ENCODE results near the gene QRICH1.
A peak's percentile ranks its signal among the peaks of the same experiment; 100 is the strongest.

Gene QRICH1

DNA sequence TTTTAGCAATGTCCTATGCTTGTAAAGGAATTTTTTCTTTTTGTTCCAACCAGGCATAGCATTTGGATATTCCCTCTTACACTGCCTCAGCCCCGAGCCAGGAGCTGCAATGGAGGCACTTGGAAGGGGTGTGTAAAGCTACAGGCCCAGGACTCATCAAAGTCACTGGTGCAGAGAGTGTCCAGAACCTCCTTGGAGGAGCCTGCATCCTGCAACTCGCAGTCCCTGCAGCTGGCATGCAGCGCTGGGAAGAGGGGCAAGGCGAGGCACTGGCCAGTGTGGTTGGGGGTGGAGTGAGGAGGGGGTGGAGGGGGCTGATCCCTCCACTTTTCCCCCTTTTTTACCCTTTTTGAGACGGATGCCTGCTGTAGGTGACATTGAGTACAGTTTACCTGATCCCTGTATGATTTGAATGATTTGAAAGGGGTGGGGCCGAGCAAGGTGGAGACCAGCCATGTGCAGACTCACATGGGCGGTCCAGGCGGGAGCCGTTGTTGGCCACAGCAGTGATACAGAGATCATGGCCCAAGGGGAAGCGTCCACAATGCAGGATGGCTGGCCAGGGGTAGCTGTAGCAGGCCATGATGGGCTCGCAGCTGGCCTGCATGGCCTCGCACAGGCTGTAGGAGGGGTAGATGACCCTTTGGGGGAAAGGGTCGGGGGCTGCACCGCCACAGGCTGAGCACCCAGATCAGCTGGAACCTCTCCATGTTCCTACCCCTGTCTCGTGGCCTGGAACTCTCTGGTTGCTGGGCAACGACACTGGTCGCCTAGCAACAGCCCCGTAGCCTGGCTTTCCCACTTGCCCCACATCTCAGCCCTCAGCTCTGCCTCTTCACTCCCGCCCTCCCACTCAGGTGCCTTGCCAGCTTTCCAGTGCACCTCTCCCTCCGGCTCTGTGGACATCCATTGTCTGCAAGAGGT, 95.9 kb downstream of the QRICH1 start:
- peak; percentile 32 for DNase-seq

DNA sequence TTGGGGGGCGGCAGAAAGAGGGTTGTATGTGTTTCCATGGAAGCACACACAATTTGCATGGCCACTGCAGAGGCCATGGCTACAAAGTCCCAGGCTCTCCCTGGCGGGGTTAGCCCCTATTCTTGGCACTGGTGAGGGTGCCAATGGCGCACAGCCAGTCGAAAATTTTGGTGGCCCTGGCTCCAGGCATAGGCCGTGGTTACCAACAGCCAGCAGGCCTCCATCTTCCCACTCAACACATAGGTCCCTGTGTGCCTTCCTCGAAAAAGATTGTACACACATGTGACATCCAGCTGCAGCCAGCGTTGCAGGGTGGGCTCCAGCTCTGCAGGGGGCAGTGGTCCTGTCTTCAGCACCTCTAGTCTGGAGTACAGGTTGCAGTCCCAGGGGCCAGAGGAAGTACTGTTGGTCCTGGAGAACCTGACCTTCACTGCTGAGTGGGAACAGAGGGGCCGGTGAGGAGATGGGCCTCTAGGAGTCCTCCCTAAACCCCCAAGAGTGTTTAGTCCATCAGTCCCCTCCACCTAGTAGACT, 96.7 kb downstream of the QRICH1 start:
- DNase-seq: no peak

DNA sequence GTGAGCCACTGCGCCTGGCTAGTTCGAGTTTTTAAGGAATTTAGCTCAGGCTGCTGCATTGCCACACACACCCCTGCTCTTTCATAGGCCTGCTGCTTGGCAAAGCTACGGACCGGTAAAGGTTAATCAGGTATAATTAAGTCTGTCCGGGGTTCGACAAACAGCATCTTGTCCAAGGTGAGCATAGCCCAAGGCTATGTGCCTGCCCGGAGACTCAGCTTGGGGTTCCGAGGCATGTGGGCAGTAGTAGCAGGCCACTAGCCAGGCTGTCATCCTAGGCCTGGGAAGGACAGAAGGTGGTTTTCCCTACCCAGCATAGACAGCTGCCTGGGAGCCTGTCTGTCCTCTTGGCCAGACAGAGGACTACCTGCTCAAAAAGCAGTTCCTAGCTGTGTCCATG, 97.2 kb downstream of the QRICH1 start:
- DNase-seq: no peak

DNA sequence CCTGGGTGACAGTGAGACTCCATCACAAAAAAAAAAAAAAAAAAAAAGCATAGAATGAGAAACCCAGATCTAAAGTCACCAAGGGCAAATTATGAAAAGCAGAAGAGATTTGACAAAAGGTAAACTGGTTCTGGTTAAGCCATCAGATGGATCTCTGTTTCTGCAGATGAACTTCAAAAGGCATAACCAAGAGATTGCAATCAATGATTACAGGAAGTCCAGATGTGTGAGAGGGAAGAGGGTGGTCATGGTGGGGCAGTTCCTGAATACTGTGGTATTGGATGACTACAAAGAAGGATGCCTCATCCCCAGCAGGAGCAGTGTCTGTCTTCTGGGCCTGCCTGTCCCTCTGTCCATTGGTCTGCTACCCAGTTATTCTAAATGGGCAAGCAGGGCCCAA, 100.0 kb downstream of the QRICH1 start:
- no peak for DNase-seq

DNA sequence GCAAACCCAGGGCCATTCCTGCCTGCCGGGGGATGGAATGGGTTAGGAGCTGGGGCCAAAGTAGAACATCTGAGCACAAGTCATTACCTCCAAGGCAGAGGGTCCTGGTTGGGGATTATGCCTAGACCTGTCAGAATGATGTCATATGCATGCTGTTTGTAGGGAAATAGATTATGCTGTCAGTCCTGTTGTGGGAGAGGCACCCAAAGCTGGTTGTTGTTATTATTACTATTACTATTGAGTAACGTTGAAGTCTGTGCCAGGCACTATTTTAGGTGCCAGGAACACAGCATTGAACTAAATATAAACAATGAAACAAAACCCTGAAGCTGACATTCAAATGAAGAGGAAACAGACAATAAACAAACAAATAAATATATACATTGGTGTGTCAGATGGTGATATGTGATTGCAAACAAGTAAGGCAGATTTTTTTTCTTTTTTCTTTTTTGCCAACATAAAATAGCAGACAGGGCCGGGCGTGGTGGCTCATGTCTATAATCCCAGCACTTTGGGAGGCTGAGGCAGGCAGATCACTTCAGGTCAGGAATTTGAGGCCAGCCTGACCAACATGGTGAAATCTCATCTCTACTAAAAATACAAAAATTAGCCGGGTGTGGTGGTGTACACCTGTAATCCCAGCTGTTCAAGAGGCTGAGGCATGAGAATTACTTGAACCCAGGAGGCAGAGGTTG, 101.9 kb downstream of the QRICH1 start:
- DNase-seq: no peak

DNA sequence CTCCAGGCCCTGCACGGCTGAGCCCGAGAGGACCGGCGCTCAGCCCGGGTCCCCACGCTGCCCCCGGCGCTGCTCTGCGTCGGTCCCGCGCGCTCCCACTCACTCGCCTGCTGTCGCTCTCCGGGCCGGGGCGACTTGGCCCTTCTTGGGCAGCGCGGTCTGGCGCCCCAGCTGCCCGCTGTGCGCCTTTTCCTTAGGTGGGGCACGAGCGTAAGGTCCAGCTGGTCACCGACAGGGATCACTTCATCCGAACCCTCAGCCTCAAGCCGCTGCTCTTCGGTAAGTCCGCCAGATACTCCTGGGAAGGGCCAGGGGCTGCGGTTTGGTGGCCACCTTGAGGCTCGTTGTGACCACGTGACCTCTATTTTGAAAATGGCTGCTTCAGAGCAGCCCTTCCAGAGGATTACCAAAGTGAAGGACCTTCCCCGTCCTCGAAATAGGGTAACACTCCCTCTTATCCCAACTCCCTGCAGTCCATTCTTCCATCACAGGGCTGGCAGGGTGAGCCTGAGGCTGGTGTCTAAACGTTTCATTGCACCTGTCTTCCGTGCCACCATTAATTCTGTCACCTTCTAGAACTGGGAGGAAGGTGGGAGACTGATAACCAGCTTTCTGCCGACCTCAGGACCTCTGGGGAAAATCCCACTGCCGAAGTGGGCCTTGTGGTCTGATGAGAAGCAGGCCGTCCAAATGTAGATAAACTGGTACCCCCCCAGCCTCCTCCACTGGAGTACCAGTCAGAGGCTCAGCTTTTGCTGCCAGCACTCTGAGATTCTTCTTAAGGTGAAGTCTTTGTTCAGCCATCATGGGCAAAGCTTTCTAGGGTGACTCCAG, 103.0 kb downstream of the QRICH1 start:
- DNase-seq: peak; percentile 57

DNA sequence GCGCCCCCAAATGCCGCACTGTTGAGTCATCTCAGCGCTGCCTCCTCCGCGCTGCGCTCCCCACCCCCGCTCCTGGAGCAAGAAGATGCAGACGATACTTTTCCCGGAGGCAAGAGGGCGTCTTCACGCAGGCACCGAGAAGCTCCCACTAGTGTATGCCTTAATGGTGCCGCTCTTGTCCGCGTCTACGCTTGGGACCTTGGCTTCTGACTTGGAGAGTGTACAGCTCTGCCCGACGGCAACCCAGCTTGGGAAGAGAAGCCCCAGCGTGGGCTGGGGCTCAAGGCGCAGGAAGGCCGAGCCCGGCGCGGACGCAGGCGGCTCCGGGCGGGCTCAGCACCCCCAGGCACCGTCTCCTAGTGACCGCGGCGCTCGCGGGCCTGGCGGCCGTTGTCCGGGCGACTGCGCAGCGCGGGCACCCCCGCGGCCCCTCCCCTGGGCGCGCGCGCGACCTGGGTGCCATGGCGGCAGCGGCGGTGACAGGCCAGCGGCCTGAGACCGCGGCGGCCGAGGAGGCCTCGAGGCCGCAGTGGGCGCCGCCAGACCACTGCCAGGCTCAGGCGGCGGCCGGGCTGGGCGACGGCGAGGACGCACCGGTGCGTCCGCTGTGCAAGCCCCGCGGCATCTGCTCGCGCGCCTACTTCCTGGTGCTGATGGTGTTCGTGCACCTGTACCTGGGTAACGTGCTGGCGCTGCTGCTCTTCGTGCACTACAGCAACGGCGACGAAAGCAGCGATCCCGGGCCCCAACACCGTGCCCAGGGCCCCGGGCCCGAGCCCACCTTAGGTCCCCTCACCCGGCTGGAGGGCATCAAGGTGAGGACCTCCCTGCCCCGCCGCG, 103.9 kb downstream of the QRICH1 start, which contains the start of gene P4HTM:
Gene P4HTM (plus strand): TSS at position 446 of the 840 bp plus-strand sequence. CDS start 16 bp downstream, at position 462.
- peak; percentile 84 for DNase-seq

DNA sequence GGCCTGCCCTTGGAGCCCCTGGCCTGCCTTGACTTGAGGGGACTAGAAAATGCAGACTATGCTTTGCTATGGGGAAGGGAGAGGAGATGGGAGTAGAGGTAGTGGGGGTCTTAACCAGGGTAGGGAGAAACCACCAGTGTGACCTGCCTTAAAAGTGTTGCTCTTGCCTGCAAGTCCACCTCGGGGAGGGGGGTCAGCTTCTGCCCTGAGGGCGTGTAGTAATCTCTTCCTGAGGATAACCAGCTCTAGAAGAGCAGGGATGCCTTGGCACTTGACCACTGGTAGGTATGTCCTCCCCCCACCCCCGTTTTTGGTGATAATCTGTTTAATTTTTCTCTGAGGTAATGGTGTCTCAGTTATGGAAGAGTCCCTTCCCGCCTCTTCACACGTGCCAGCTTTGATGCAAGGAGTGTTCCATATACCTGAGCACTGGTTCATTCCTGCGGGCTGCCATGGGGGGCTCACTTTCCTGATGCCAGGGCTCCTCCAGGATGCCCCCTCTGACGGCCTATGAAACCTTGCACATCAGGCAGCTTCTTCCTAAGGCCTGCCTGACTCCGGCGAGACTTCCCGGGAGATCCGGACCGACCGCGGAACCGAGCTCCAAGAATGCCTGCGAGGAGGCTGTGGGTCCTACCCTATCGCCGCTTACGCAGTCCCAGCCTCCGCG, 104.6 kb downstream of the QRICH1 start:
- DNase-seq: peak; percentile 50

DNA sequence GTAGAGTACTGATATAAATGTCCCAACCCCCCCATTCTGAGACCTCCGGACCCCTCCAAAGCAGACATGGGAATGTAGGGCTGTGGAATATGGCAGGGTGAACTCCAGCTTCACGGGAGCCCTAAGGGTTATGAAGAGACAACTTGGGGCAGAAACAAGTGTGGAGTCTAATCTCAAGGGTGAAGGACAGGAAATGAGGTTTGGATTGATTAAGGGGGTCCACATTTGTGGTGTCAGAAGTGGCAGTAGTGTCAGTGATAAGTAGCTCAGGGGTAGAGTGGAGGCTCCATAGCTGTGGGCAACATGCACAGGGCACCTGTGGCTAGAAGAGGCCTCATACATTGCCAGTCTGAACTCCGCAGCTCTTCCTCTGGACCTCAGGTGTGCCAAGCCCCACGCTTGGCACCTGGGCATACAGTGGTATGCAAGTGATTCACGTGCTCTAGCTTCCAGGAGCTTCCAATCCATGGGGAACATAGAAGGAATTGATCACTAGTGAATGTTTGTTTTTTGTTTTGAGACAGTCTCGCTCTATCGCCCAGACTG, 108.0 kb downstream of the QRICH1 start:
- DNase-seq: no peak

DNA sequence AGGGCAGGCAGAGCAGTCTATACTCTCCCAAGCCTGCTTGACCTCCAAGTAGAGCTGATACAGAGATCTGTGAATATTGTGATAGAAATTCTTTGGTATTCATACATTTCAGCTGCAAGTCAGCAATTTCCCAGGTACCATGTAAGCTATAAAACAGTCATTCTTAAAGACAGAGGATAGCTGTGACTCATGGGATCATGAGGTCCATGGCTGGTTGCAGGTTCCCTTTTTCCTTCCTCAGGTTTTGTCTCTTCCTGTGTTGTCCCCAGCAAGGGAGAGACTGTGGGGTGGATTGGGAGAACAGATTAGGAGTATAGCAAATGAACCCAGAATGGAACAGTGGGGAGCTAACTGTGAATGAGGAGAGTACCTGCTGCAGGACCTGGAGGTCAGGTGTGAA, 109.2 kb downstream of the QRICH1 start:
- no peak for DNase-seq

DNA sequence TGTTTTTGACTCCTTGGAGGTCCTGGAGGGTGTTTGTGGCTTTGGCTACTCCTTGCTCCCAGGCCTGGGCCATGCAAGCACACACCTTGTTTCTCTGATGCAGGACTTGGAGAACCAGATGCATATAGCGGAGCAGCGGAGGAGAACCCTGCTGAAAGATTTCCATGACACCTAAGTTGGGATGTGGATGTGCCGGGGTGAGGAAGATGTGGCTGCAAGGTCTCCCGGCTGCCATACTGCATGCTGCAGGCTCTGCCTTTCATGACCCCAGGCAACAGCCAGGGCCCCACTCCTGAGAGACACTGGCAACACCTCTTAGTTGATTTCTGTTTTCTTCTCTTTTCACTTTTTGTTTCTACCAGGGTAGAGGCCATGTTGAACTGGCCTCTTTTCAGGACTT, 110.8 kb downstream of the QRICH1 start:
- no peak for DNase-seq

DNA sequence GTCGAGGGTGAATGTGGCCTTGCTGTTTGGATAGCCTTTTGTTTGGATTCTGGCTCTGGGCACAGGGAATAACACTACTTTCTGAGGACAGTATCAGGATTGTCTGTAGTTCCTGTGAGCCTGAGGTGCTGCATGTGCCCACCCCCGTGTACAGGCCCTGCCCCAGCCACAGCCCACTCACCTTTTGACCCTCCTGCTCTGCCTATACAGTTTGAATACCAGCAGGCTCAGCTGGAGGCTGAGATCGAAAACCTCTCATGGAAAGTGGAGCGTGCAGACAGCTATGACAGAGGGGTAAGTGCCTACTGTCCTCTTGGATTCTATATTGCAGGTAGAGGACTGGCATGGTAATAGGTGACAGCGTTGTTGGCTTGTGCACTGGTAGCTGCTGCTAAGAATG, 111.2 kb downstream of the QRICH1 start:
- no peak for DNase-seq

DNA sequence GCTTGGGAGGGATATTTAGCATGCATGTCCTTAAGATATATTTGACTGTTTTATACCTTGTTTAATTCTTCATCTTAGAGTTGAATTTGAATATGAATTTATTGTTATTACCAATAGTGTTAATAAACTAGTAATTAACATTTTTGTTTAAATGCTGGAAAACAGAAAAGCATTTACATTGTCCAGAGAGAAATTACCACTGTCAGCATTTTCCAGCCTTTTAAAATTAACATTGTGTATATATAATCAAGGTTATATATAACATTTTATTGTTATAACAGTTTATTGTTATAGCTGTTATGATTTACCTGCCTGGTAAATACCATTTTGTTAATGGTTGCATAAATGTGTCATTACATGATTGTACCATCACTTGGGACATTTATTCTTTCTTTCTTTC, 111.9 kb downstream of the QRICH1 start:
- no peak for DNase-seq

DNA sequence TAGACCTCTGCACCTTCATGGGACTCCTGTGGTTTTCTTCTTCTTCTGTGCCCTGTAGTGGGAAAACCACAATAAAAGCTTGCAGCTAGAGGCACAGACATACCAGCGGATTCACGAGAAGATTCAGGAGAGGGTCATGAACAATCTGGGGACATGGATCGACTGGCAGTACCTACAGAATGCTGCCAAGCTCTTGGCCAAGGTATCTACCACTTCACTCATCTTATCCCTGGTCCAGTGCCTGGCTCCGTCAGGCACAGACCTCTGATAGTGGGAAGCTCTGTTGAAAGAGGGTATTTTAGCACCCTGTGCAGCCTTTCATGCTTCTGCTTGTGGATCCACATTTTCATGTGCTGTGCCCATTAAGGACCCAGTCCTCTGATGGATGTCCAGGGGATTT, 113.6 kb downstream of the QRICH1 start:
- DNase-seq: no peak

All from NCI-H69 (cell line).